B cell (primary cell): ENCODE data around the gene NNT.
"Not testable (repeated sequence)": the region's sequence is repeated elsewhere in the genome, so short reads cannot be mapped to it uniquely, and the experiment has no call there.

Experiments used
- EZH2 ChIP-seq: IDR thresholded peaks from 2 replicates; pipeline ENCODE4 v1.6.1; 2012; ENCODE audit warnings: borderline replicate concordance, low read depth, mild to moderate bottlenecking, moderate library complexity, low read length; ENCODE audit not compliant: insufficient read depth, poor library complexity, severe bottlenecking
- TF ChIP-seq, protein P1 (sequence below): fragments of 200-600 bp; IDR thresholded peaks from one replicate; pipeline ENCODE4 v1.8.0; 2022; ENCODE audit warnings: antibody characterized with exemption, mild to moderate bottlenecking

DNA sequence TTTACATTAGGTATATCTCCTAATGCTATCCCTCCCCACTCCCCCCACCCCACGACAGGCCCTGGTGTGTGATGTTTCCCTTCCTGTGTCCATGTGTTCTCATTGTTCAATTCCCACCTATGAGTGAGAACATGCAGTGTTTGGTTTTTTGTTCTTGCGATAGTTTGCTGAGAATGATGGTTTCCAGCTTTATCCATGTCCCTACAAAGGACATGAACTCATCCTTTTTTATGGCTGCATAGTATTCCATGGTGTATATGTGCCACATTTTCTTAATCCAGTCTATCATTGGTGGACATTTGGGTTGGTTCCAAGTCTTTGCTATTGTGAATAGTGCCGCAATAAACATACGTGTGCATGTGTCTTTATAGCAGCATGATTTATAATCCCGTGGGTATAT, 64.4 kb downstream of the NNT start:
- TF ChIP-seq, protein P1, sequence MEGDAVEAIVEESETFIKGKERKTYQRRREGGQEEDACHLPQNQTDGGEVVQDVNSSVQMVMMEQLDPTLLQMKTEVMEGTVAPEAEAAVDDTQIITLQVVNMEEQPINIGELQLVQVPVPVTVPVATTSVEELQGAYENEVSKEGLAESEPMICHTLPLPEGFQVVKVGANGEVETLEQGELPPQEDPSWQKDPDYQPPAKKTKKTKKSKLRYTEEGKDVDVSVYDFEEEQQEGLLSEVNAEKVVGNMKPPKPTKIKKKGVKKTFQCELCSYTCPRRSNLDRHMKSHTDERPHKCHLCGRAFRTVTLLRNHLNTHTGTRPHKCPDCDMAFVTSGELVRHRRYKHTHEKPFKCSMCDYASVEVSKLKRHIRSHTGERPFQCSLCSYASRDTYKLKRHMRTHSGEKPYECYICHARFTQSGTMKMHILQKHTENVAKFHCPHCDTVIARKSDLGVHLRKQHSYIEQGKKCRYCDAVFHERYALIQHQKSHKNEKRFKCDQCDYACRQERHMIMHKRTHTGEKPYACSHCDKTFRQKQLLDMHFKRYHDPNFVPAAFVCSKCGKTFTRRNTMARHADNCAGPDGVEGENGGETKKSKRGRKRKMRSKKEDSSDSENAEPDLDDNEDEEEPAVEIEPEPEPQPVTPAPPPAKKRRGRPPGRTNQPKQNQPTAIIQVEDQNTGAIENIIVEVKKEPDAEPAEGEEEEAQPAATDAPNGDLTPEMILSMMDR, result not testable (repeated sequence)
- TF ChIP-seq EZH2, result not testable (repeated sequence)
